NCI-H510A treated with DMSO at 0.1 percent for 48 hours (cell line): ENCODE results near the gene CPNE7.
"Not testable (repeated sequence)": the region's sequence is repeated elsewhere in the genome, so short reads cannot be mapped to it uniquely, and the experiment has no call there.

ENCODE experiments used
- DNase-seq: peaks from one replicate; lab custom pipeline; 2025; lab: John Stamatoyannopoulos, UW

CPNE7 gene

GRCh38 chr16:89565506-89566372 lies 9.8 kb upstream of the CPNE7 start:
- DNase-seq: peak; percentile 4

GRCh38 chr16:89567656-89568594 lies 7.6 kb upstream of the CPNE7 start:
- DNase-seq: no peak

DNA sequence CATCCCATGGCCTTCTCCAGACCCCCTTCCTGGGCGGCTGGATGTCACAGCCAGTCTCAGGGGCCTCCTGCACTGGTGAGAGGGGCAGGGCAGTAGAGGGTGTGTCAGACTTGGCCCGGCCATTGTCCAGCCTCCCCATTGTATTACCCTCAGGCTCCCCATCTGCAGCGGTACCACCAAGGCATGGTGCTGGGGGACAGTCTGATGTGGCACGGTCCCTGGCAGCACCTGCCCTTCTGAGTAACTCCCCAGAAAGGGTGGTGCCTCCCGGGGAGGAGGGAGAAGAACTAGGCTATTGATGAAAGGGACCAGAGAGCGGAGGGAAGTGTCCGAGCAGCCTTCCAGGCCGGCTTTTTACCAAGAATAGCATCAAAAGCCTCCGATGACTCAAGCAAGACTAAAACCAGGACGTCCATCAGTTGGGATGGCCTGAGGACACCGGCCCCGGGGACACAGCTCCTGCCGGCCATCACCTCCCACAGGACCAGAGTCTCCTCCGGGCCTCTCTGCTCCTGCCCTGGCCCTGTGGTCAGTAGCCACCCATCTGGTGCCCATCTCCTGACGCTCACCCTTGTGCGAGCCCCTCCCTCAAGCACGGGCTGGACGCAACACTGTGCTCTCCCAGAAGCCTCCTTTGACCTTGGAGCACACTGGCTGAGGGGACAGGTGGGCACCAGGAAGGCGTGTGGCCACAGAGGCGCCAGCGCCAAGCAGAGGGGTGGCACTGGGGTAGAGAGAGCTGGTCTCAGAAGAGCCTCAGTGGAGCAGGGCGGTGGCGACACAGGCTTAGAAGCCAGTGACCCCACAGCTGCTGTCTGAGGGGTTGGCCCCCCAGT lies 5.8 kb upstream of the CPNE7 start:
- DNase-seq: no peak

- DNase-seq: no peak
Measured at GRCh38 chr16:89570342-89570923, 5.1 kb upstream of the CPNE7 start.

DNA sequence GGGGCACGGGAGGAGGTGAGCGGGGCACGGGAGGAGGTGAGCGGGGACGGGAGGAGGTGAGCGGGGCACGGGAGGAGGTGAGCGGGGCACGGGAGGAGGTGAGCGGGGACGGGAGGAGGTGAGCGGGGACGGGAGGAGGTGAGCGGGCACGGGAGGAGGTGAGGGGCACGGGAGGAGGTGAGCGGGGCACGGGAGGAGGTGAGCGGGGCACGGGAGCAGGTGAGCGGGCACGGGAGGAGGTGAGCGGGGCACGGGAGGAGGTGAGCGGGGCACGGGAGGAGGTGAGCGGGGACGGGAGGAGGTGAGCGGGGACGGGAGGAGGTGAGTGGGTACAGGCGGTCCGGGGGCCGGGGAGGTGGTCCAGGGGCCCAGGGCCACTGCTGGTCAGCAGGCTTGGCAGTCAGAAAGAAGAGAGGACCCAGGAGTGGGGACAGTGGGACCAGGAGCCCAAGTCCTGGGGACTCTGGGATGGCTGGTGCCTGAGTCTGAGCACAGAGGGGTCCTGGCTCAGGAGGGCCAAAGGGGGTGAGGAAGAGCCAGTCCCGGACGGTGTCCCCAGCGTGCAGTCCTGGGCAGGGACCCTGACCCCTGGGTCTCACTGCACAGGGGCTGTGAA lies 4.5 kb upstream of the CPNE7 start:
- DNase-seq: not testable (repeated sequence)

GRCh38 chr16:89571636-89572035 lies 3.9 kb upstream of the CPNE7 start:
- no peak for DNase-seq

GRCh38 chr16:89572073-89572484 lies 3.5 kb upstream of the CPNE7 start:
- DNase-seq: no peak

DNA sequence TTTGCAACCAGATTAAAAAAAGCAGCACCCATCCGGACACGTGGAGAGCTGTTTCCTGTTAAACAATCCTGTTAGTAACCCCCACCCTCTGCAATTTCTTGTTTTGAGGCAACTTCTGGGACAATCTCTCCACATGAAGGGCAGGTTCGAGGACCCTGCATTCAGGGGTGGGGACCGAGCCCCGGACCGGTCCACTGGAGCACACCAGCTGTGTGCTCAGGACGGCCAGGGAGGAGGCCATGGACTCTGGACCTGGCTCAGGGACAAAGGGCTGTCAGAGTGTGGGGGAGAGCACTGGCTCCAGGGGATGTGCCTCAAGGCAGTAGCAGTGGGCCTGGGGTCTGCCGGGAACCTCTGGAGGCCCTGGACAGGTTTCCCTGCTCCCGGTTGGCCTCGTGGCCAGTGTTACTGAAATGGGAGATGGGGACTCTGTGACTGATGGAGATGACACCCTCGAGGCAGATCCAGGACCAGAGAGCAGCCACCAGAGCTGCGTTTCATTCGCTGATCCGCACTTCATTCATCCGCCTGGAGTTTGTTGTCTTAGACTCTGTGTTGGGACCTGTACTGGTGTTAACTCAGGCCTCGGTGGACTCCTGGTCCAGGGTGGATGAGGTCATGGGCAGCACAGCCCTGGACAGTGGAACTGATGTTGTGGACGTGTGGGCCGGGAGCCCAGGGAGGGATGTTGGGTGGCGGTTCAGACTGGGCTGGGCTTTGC lies 2.9 kb upstream of the CPNE7 start:
- DNase-seq: no peak

DNA sequence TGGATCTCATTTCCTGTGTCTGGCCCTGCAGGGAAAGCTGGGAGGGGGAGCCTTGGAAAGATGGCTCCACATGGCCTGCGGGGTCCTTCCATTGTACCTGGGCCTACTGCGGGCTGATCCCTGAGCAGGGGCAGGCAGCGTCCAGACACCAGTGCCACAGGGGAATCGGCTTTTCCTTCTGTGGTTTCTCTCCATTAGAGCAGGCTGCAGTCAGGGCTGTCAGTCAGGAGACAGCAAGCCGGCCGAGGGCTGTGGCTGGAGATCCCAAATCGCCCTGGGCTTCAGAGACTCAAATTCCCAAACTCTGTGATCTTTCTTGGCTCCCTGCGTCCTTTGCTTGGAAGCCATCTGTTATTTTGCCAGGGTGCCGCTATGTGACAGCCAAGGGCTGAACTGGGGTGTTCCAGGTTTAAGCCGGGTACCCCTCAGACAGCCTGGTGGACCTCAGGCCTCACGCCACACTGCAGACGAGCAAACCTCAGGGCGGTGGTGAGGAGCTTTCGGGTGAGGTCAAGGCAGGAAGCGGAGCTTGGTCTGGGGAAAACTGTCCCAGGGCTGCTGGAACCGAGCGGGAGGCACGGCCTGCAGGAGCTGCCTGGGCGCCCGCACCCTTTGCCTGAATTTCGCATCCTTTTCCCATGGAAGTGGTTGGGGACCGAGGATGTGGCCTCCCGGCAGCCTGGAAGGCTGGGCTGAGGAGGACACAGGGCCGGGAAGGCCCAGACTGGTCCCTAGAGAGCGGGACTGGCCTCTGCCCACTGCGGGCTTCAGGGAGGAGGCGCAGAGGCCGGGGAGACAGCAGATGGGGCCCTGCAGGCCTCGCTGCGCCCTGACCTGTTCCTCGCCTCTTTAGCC lies 1.5 kb upstream of the CPNE7 start:
- no peak for DNase-seq

DNA sequence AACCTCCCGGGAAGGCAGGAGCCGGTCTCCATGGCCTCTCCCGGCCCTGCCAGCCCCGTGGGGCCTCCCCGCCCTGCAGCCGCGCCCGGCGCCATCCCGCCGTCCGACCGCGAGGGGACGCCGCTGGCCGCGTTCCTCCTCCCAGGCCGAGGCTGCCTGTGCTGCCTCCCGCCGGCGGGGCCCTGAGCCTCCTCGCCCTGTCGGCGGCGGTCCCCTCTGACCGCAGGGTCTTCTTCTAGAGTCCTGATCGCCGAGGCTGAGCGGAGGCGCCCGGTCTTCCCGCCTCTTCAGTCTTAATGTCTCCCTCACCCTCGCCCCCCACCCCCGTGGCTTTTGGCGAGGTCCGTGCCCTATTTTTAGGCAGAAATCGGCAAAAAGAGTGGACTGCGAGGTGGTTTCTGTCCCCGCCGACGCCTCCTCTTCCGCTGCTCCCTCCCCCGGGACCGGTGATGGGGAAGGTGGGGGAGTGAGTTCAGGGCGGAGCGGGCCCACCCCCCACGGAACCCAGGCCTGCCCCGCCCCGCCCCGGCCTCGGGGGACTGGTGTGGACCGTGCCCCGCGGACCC lies 794 bp upstream of the CPNE7 start:
- DNase-seq: no peak

- no peak for DNase-seq
Measured at GRCh38 chr16:89576153-89577054, 846 bp downstream of the CPNE7 start.

DNA sequence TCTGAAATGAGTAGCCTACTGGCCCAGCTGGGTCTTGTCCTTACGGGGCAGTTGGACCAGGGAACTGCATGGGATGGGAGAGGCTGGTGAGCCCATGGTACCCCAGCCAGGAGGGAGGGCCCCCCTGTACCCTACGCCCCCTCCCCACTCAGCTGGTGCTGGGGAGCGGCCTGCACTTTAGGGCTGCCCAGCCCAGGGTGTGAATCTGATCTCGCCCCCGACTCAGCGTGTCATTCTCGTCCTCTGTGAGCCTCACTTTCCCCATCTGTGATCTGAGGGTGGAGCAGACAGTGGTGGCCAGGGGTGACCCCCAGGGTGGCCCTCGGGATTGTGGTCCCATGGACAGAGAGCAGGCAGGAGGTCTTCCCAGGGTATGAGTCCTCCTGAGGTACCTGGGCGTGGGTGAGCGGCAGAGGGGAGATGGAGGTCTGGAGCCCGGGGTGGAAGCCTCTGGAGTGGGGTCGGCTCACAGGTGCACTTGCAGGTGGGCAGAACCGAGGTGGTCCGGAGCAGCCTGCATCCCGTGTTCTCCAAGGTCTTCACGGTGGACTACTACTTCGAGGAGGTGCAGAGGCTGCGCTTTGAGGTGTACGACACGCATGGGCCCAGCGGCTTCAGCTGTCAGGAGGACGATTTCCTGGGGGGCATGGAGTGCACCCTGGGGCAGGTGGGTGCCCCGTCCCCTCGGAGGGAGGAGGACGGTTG lies 1.6 kb downstream of the CPNE7 start:
- DNase-seq: no peak

GRCh38 chr16:89579351-89579750 lies 3.8 kb downstream of the CPNE7 start:
- DNase-seq: no peak

- no peak for DNase-seq
Measured at GRCh38 chr16:89581045-89581695, 5.6 kb downstream of the CPNE7 start.

DNA sequence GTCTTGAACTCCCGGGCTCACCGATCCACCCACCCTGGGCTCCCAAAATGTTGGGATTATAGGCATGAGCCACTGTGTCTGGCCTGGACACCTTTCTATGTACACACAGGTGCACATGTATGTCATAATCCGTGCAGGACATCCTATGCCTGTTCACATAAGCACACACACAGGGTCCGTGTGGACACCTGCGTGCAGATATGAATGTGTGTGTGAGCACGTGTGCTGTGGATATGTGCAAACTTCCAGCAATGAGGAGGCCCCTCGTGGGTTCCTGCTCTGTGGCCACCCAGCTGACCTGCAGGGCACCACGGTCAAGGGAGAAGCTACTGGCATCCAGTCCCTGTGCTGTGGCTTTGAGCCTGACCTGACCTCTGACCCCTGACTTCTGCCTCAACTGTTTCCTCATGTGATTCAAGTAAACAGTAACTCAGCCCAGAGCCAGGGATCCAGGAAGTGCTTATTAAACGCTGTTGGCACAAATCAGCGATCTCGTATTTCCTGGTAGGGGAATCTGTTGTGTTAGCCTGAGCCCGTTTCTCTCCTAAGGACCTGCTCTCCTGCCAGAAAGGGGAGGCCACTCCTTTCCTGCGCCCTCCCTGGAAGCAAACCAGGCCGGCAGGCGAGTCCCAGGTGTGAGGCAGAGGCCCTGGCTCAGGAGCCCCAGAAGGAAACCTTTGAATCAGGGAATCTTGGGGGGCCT lies 6.5 kb downstream of the CPNE7 start:
- no peak for DNase-seq

GRCh38 chr16:89582614-89583196 lies 7.1 kb downstream of the CPNE7 start:
- no peak for DNase-seq
